ENCODE results near the gene THSD1. TPM values are rescaled to one million over a fixed set of nuclear protein-coding genes. Genes with fewer than 3 reads are reported as not detected.
"Not testable (repeated sequence)": the region's sequence is repeated elsewhere in the genome, so short reads cannot be mapped to it uniquely, and the experiment has no call there.

The THSD1 gene
- total RNA-seq, 1 donor from 2014 or later = 346 TPM

DNA sequence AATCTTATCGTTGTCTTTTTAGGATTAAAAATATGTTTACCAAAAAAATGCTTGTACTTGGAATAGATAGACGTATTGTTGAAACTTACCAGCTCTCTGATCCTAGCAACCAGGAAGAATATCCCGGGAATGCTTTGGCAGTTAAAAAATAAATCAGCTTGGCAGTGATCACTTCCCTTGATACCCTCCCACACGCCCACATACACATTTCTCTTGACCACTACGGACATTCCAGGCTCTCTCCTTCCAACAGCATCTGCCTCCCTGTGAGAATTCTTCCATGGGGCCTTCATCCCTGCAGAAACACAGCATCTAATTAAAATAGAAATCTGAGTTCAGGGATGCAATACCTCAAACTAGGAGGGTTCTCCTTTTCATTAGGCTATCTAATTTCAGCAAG is 57.9 kb downstream of the THSD1 start:
- Mint-ChIP-seq H3K27ac (ENCODE audit: unreplicated experiment) (no peak overlapping the region), H3K4me3 (ENCODE audit: unreplicated experiment) (no peak overlapping the region)

DNA sequence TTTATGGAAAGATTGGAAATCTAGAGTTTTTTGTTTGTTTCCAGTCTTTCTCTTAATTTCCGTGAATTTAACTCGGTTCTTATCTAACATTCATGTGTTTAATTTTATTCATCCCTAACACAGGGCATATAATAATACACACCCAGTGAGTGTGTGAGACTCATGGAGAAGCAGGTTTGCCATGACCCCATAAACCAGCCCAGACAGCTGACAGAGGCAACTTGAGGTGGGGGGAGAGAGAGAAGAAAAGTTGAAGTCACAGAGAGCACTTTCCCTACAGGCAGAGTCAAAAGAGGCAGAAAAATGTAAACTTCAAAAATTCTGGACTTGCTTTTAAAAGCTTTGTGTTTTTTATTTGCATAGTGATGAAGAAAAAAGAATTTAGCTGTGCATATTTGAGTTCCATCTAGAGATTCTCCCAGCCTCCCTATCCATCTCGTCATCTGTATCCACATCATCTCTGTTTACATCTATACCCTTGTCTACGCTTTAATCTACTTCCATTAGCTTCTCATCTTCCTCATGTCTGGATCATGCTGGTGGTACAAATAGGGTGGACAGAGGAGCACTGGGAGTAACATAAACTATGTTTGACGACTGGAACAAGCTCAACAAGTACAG is 60.2 kb downstream of the THSD1 start:
- Mint-ChIP-seq H3K4me3 (ENCODE audit: unreplicated experiment) (no peak overlapping the region), H3K4me1 (ENCODE audit: unreplicated experiment) (no peaks in the 10 kb centered on the region), H3K27ac (ENCODE audit: unreplicated experiment) (no peak overlapping the region), H3K27me3 (ENCODE audit: unreplicated experiment) (no peaks in the 10 kb centered on the region), H3K36me3 (ENCODE audit: low read depth, unreplicated experiment) (no peaks in the 10 kb centered on the region), H3K9me3 (ENCODE audit: unreplicated experiment) (no peaks in the 10 kb centered on the region)
- no peak for DNase-seq (ENCODE audit: low spot score)
- TF ChIP-seq, protein P1, sequence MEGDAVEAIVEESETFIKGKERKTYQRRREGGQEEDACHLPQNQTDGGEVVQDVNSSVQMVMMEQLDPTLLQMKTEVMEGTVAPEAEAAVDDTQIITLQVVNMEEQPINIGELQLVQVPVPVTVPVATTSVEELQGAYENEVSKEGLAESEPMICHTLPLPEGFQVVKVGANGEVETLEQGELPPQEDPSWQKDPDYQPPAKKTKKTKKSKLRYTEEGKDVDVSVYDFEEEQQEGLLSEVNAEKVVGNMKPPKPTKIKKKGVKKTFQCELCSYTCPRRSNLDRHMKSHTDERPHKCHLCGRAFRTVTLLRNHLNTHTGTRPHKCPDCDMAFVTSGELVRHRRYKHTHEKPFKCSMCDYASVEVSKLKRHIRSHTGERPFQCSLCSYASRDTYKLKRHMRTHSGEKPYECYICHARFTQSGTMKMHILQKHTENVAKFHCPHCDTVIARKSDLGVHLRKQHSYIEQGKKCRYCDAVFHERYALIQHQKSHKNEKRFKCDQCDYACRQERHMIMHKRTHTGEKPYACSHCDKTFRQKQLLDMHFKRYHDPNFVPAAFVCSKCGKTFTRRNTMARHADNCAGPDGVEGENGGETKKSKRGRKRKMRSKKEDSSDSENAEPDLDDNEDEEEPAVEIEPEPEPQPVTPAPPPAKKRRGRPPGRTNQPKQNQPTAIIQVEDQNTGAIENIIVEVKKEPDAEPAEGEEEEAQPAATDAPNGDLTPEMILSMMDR (IDR thresholded peaks at IDR 0.05; ENCODE audit: unreplicated experiment) = no peak

More for the DNA sequence above, 57.9 kb downstream of the THSD1 start:
- H3K27me3 Mint-ChIP-seq (ENCODE audit: unreplicated experiment) = no peaks in the 10 kb centered on the region
- TF ChIP-seq, protein P1 (IDR thresholded peaks at IDR 0.05; ENCODE audit: unreplicated experiment) = no peak
- no peak for DNase-seq (ENCODE audit: low spot score)
- H3K9me3 Mint-ChIP-seq (ENCODE audit: unreplicated experiment) = no peaks in the 10 kb centered on the region
- H3K4me1 Mint-ChIP-seq (ENCODE audit: unreplicated experiment) = no peaks in the 10 kb centered on the region
- H3K36me3 Mint-ChIP-seq (ENCODE audit: low read depth, unreplicated experiment) = no peaks in the 10 kb centered on the region

GRCh38 chr13:52345048-52345447 is 60.9 kb downstream of the THSD1 start:
- peak overlapping the region; percentile 0 for H3K27ac Mint-ChIP-seq (ENCODE audit: unreplicated experiment)
- TF ChIP-seq, protein P1 (IDR thresholded peaks at IDR 0.05; ENCODE audit: unreplicated experiment) = no peak
- no peaks in the 10 kb centered on the region for H3K27me3 Mint-ChIP-seq (ENCODE audit: unreplicated experiment)
- H3K4me3 Mint-ChIP-seq (ENCODE audit: unreplicated experiment) = no peak overlapping the region
- H3K36me3 Mint-ChIP-seq (ENCODE audit: low read depth, unreplicated experiment) = no peaks in the 10 kb centered on the region
- DNase-seq (ENCODE audit: low spot score) = no peak
- no peaks in the 10 kb centered on the region for H3K9me3 Mint-ChIP-seq (ENCODE audit: unreplicated experiment)
- H3K4me1 Mint-ChIP-seq (ENCODE audit: unreplicated experiment) = no peaks in the 10 kb centered on the region

DNA sequence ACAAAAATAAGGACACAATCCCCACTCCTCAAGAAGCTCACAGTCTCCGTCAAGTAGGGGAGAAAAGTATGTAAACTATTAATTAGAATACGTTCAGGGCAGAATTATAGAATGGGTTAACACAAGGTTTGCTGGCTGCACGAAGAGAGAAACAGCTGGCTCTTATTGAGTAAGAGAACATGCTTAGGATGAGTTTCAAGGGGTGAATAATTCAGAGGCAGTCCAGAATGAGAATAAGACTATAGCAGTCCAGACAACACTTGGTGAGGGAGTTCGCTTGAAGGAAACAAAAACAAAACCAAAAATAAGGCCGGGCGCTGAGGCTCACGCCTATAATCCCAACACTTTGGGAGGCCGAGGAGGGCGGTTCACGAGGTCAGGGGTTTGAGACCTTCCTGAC is 61.9 kb downstream of the THSD1 start:
- TF ChIP-seq, protein P1 (IDR thresholded peaks at IDR 0.05; ENCODE audit: unreplicated experiment) = no peak
- Mint-ChIP-seq H3K36me3 (ENCODE audit: low read depth, unreplicated experiment) (no peaks in the 10 kb centered on the region), H3K4me3 (ENCODE audit: unreplicated experiment) (no peak overlapping the region)

GRCh38 chr13:52342203-52342602 is 63.8 kb downstream of the THSD1 start:
- H3K27ac Mint-ChIP-seq (ENCODE audit: unreplicated experiment); H3K4me1 Mint-ChIP-seq (ENCODE audit: unreplicated experiment); DNase-seq (ENCODE audit: low spot score); H3K9me3 Mint-ChIP-seq (ENCODE audit: unreplicated experiment); H3K4me3 Mint-ChIP-seq (ENCODE audit: unreplicated experiment); H3K27me3 Mint-ChIP-seq (ENCODE audit: unreplicated experiment); H3K36me3 Mint-ChIP-seq (ENCODE audit: low read depth, unreplicated experiment): not testable (repeated sequence)

More for the DNA sequence above, 61.9 kb downstream of the THSD1 start:
- Mint-ChIP-seq H3K4me1 (ENCODE audit: unreplicated experiment) (no peaks in the 10 kb centered on the region), H3K9me3 (ENCODE audit: unreplicated experiment) (no peaks in the 10 kb centered on the region), H3K27ac (ENCODE audit: unreplicated experiment) (no peak overlapping the region), H3K27me3 (ENCODE audit: unreplicated experiment) (no peaks in the 10 kb centered on the region)
- no peak for DNase-seq (ENCODE audit: low spot score)

DNA sequence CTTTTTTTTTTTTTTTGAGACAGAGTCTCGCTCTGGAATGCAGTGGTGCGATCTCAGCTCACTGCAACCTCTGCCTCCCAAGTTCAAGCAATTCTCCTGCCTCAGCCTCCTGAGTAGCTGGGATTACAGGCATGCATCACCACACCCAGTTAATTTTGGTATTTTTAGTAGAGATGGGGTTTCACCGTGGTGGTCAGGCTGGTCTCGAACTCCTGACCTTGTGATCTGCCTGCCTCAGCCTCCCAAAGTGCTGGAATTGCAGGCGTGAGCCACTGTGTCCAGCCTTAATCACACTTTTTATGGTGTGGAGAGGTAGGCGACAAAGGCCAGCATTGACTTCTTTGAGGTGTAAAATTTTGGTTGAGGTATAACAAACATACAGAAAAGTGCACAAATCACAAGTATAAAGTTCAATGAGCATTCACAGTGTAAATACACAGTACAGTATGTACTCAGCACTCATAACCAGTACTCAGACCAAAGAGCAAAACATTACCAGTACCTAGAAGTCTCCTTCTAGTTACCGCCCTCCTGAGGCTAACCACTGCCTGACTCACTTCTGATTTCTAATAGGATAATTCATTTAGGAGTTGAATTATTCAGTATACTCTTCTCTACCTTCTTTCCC is 68.0 kb downstream of the THSD1 start:
- H3K27ac Mint-ChIP-seq (ENCODE audit: unreplicated experiment); H3K4me3 Mint-ChIP-seq (ENCODE audit: unreplicated experiment); DNase-seq (ENCODE audit: low spot score); H3K36me3 Mint-ChIP-seq (ENCODE audit: low read depth, unreplicated experiment); H3K9me3 Mint-ChIP-seq (ENCODE audit: unreplicated experiment); H3K4me1 Mint-ChIP-seq (ENCODE audit: unreplicated experiment); H3K27me3 Mint-ChIP-seq (ENCODE audit: unreplicated experiment): not testable (repeated sequence)

DNA sequence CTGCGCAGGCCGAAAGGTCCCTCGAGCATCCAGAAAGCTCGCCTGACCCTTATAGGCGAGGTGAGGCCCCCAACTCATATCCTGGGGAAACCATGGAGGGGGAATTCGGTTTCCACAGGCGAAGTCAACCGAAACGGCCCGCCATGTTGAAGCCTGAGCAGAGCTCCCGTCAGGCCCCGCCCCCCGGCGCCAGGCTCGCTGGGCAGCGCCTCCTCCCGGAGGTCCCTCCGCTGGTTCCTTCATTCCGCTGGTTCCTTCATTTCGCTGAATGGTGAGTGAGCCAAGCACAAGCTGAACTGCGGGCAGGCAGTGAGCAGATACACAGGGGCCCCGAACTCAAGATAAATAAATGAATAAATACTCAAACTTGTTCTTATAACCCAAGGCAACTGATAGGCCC is 71.9 kb downstream of the THSD1 start:
- not testable (repeated sequence) for H3K4me3 Mint-ChIP-seq (ENCODE audit: unreplicated experiment); DNase-seq (ENCODE audit: low spot score); H3K27me3 Mint-ChIP-seq (ENCODE audit: unreplicated experiment); H3K4me1 Mint-ChIP-seq (ENCODE audit: unreplicated experiment); H3K9me3 Mint-ChIP-seq (ENCODE audit: unreplicated experiment); H3K36me3 Mint-ChIP-seq (ENCODE audit: low read depth, unreplicated experiment); H3K27ac Mint-ChIP-seq (ENCODE audit: unreplicated experiment)

DNA sequence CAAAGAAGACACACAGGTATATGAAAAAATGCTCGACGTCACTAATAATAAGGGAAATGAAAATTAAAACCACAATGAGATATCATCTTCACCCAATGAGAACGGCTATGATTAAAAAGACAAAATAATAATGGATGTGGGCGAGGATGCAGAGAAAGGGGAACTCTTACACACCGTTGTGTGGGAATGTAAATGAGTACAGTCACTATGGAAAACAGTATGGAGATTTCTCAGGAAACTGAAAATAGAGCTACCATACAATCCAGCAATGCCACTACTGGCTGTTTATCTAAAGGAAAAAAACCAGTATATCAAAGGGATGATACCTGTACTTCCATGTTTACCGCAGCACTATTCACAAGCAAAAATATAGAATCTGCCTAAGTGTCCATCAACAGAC is 74.1 kb downstream of the THSD1 start:
- not testable (repeated sequence) for H3K9me3 Mint-ChIP-seq (ENCODE audit: unreplicated experiment); H3K27ac Mint-ChIP-seq (ENCODE audit: unreplicated experiment); H3K27me3 Mint-ChIP-seq (ENCODE audit: unreplicated experiment); DNase-seq (ENCODE audit: low spot score); H3K36me3 Mint-ChIP-seq (ENCODE audit: low read depth, unreplicated experiment); H3K4me3 Mint-ChIP-seq (ENCODE audit: unreplicated experiment); H3K4me1 Mint-ChIP-seq (ENCODE audit: unreplicated experiment)
